Upper lobe of left lung (tissue), 4 donors: ENCODE results near the gene DYRK1B.
"Not testable (repeated sequence)": the region's sequence is repeated elsewhere in the genome, so short reads cannot be mapped to it uniquely, and the experiment has no call there.

Source experiments
- CTCF ChIP-seq, 6 experiments: fragments of 450-650 bp in 4 of 6; fragments of 200-600 bp in 2 of 6; sonication (generic) in 2 of 6; IDR thresholded peaks; one replicate each; pipeline ENCODE4 v1.5.1; 2016 to 2019; ENCODE audit warnings: antibody characterized with exemption in 6 of 6
- EP300 ChIP-seq, 4 donors: sonication (generic); formaldehyde crosslinking; IDR thresholded peaks; one replicate each; pipeline ENCODE4 v1.5.1; 2017; ENCODE audit warnings: antibody characterized with exemption in 4 of 4, control low read depth in 2 of 4
- POLR2A ChIP-seq, 4 donors: fragments of 450-650 bp; IDR thresholded peaks; one replicate each; pipeline ENCODE4 v1.5.1; 2016 to 2017; ENCODE audit warnings: antibody characterized with exemption in 4 of 4, mild to moderate bottlenecking in 2 of 4
- POLR2AphosphoS5 ChIP-seq, 2 donors: sonication (generic); formaldehyde crosslinking; IDR thresholded peaks; one replicate each; pipeline ENCODE4 v1.5.1; 2017; ENCODE audit warnings: antibody characterized with exemption in 2 of 2

GRCh38 chr19:39879796-39880195 is 45.8 kb upstream of the DYRK1B start:
- not testable (repeated sequence) for TF ChIP-seq CTCF, POLR2A, POLR2AphosphoS5, EP300 (IDR thresholded peaks at IDR 0.05)
